SK-N-SH (cell line): ENCODE data around the gene PIAS4.

Experiments used
- ELF1 ChIP-seq: IDR thresholded peaks from 2 replicates; pipeline ENCODE4 v1.4.0; 2012
- USF1 ChIP-seq: IDR thresholded peaks from 2 replicates; pipeline ENCODE4 v1.4.0; 2012; ENCODE audit warnings: low read depth, borderline replicate concordance
- USF2 ChIP-seq: fragments of 150-350 bp; IDR thresholded peaks from 2 replicates; pipeline ENCODE4 v1.6.1; 2017; ENCODE audit warnings: antibody characterized with exemption, low read length, low read depth, borderline replicate concordance
- TF ChIP-seq, protein P1 (sequence below): IDR thresholded peaks from 2 replicates; pipeline ENCODE4 v1.4.0; 2012; ENCODE audit warnings: low read depth
- TF ChIP-seq, protein P2 (sequence below): IDR thresholded peaks from 2 replicates; pipeline ENCODE4 v1.6.1; 2012; ENCODE audit warnings: mild to moderate bottlenecking, low read depth, low read length, moderate library complexity
- TF ChIP-seq, protein P3 (sequence below): fragments of 200-600 bp; sonication (generic); IDR thresholded peaks from 2 replicates; pipeline ENCODE4 v1.6.1; 2017; ENCODE audit warnings: antibody characterized with exemption, mild to moderate bottlenecking, moderate library complexity

DNA sequence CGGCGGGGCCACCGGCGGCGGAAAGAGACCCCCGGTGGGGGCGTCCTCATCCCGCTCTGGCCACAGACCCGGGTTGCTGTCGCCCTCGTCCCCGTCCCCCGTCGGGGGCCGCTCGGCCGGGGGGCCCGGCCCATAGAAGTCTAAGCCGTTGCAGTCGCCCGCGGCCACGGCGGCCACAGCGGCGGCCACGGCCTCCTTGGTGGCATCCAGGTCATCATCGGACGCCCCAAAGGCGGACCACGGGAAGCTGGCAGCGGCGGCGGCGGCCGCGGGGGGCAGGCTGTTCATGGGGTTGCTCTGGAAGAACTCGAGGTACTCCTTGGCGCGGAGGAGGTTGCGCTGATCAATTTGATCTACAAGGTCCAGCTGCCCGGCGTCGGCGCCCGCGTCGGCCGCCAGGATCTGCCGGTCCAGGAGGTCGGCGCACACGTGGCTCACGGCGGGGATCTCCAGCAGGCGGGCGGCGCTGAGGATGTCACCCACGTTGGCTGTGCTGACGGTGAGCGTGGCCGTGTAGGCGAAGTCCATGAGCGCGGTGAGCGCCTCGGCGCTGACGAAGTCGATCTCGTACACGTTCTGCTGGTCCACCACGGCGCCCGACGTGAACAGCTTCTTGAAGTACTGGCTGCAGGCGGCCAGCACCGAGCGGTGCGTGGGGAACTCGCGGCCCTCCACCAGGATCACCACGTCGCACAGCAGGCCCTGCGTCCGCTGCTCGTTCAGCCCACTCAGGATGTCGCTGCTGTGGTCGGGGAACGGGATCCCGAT, 47.1 kb downstream of the PIAS4 start:
- no peak for TF ChIP-seq ELF1
- TF ChIP-seq USF2 = no peak
- TF ChIP-seq, protein P1, sequence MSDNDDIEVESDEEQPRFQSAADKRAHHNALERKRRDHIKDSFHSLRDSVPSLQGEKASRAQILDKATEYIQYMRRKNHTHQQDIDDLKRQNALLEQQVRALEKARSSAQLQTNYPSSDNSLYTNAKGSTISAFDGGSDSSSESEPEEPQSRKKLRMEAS = no peak
- TF ChIP-seq, protein P2, sequence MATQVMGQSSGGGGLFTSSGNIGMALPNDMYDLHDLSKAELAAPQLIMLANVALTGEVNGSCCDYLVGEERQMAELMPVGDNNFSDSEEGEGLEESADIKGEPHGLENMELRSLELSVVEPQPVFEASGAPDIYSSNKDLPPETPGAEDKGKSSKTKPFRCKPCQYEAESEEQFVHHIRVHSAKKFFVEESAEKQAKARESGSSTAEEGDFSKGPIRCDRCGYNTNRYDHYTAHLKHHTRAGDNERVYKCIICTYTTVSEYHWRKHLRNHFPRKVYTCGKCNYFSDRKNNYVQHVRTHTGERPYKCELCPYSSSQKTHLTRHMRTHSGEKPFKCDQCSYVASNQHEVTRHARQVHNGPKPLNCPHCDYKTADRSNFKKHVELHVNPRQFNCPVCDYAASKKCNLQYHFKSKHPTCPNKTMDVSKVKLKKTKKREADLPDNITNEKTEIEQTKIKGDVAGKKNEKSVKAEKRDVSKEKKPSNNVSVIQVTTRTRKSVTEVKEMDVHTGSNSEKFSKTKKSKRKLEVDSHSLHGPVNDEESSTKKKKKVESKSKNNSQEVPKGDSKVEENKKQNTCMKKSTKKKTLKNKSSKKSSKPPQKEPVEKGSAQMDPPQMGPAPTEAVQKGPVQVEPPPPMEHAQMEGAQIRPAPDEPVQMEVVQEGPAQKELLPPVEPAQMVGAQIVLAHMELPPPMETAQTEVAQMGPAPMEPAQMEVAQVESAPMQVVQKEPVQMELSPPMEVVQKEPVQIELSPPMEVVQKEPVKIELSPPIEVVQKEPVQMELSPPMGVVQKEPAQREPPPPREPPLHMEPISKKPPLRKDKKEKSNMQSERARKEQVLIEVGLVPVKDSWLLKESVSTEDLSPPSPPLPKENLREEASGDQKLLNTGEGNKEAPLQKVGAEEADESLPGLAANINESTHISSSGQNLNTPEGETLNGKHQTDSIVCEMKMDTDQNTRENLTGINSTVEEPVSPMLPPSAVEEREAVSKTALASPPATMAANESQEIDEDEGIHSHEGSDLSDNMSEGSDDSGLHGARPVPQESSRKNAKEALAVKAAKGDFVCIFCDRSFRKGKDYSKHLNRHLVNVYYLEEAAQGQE = no peak
- no peak for TF ChIP-seq USF1
- TF ChIP-seq, protein P3, sequence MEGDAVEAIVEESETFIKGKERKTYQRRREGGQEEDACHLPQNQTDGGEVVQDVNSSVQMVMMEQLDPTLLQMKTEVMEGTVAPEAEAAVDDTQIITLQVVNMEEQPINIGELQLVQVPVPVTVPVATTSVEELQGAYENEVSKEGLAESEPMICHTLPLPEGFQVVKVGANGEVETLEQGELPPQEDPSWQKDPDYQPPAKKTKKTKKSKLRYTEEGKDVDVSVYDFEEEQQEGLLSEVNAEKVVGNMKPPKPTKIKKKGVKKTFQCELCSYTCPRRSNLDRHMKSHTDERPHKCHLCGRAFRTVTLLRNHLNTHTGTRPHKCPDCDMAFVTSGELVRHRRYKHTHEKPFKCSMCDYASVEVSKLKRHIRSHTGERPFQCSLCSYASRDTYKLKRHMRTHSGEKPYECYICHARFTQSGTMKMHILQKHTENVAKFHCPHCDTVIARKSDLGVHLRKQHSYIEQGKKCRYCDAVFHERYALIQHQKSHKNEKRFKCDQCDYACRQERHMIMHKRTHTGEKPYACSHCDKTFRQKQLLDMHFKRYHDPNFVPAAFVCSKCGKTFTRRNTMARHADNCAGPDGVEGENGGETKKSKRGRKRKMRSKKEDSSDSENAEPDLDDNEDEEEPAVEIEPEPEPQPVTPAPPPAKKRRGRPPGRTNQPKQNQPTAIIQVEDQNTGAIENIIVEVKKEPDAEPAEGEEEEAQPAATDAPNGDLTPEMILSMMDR = no peak
